IMR-90 (cell line): ENCODE results near the gene HTRA2. TPM values are rescaled to one million over a fixed set of nuclear protein-coding genes. Genes with fewer than 3 reads are reported as not detected.

ENCODE experiments used
- ATAC-seq: fragments of 200-7000 bp; cut with Tn5 transposase; 2 replicates; pipeline ENCODE4 v1.9.1; 2020; ENCODE audit warnings: low read depth, mild to moderate bottlenecking, moderate library complexity
- BruUV-seq: library from RNA; stranded (reverse); fragments of 400-500 nt; replicated peaks from 2 replicates; lab custom pipeline; 2021; lab: Mats Ljungman, UMichigan
- CTCF ChIA-PET: fragments of 300-600 bp; formaldehyde crosslinking; extraction: SDS; loops from one replicate; lab custom pipeline; 2021; ENCODE audit warnings: antibody characterized with exemption; lab: Yijun Ruan, JAX
- POLR2A ChIA-PET: fragments of 300-600 bp; sonication (Branson Sonifier 250); formaldehyde crosslinking; loops from one replicate; lab custom pipeline; 2022; ENCODE audit warnings: antibody characterized with exemption; ENCODE audit not compliant: unreplicated experiment; lab: Charles Lee
- DNase-seq: peaks from one replicate; pipeline ENCODE4 v3.0.0; 2013
- H2AFZ ChIP-seq: replicated peaks from 2 replicates; pipeline ENCODE3; 2013; ENCODE audit warnings: low read length, mild to moderate bottlenecking; ENCODE audit not compliant: poor library complexity
- H2AK5ac ChIP-seq: 2 replicates; pipeline ENCODE4 v1.6.1; 2013; ENCODE audit warnings: low read depth, low read length, inconsistent platforms
- H2AK9ac ChIP-seq: replicated peaks from 2 replicates; pipeline ENCODE3; 2013; ENCODE audit warnings: mild to moderate bottlenecking, low read depth, low read length, moderate library complexity; ENCODE audit not compliant: poor library complexity
- H2BK120ac ChIP-seq: 2 replicates; pipeline ENCODE4 v1.6.1; 2013; ENCODE audit warnings: low read depth, low read length, inconsistent platforms
- H2BK15ac ChIP-seq: 3 replicates; pipeline ENCODE4 v1.6.1; 2013; ENCODE audit warnings: low read depth, low read length, inconsistent platforms
- H2BK20ac ChIP-seq: 2 replicates; pipeline ENCODE4 v1.6.1; 2013; ENCODE audit warnings: low read depth, mild to moderate bottlenecking, inconsistent platforms, low read length, moderate library complexity
- H2BK5ac ChIP-seq: 2 replicates; pipeline ENCODE4 v1.6.1; 2013; ENCODE audit warnings: mild to moderate bottlenecking, low read depth, low read length, inconsistent platforms; ENCODE audit not compliant: poor library complexity, severe bottlenecking
- H3K14ac ChIP-seq: replicated peaks from 2 replicates; pipeline ENCODE4 v1.6.1; 2013; ENCODE audit warnings: low read depth, low read length, inconsistent platforms
- H3K18ac ChIP-seq: 2 replicates; pipeline ENCODE4 v1.6.1; 2013; ENCODE audit warnings: low read depth, low read length, control low read depth
- H3K23ac ChIP-seq: 2 replicates; pipeline ENCODE4 v1.6.1; 2013; ENCODE audit warnings: low read depth, low read length, inconsistent platforms
- H3K27ac ChIP-seq: 2 replicates; pipeline ENCODE4 v1.5.1; 2013; ENCODE audit warnings: mild to moderate bottlenecking, control low read depth, low read length; ENCODE audit not compliant: insufficient read depth
- H3K27me3 ChIP-seq: 2 replicates; pipeline ENCODE4 v1.6.1; 2013; ENCODE audit warnings: low read length; ENCODE audit not compliant: control insufficient read depth, insufficient read depth
- H3K36me3 ChIP-seq: 2 replicates; pipeline ENCODE4 v1.6.1; 2013; ENCODE audit warnings: low read length, mixed read lengths; ENCODE audit not compliant: control insufficient read depth, insufficient read depth
- H3K4ac ChIP-seq: 2 replicates; pipeline ENCODE4 v1.6.1; 2013; ENCODE audit warnings: low read depth, low read length, inconsistent platforms
- H3K4me1 ChIP-seq: 2 replicates; pipeline ENCODE4 v1.6.1; 2013; ENCODE audit warnings: low read length, mixed read lengths; ENCODE audit not compliant: control insufficient read depth, insufficient read depth
- H3K4me2 ChIP-seq: 2 replicates; pipeline ENCODE4 v1.6.1; 2013; ENCODE audit warnings: low read depth, mild to moderate bottlenecking, control low read depth, low read length, moderate library complexity
- H3K4me3 ChIP-seq: 2 replicates; pipeline ENCODE4 v1.5.1; 2013; ENCODE audit warnings: low read depth, mild to moderate bottlenecking, control low read depth, low read length, moderate library complexity; ENCODE audit not compliant: insufficient read depth
- H3K56ac ChIP-seq: 2 replicates; pipeline ENCODE4 v1.6.1; 2013; ENCODE audit warnings: low read length, inconsistent platforms; ENCODE audit not compliant: insufficient read depth; ENCODE audit errors: extremely low read depth
- H3K79me1 ChIP-seq, 2 experiments: 2 replicates each; pipeline ENCODE4 v1.6.1; 2013; ENCODE audit warnings: low read length in 2 of 2, inconsistent platforms in 1 of 2, low read depth in 1 of 2
- H3K9ac ChIP-seq: 2 replicates; pipeline ENCODE4 v1.6.1; 2013; ENCODE audit warnings: low read depth, low read length, control low read depth
- H3K9me1 ChIP-seq: 2 replicates; pipeline ENCODE4 v1.6.1; 2013; ENCODE audit warnings: low read length, inconsistent platforms; ENCODE audit not compliant: insufficient read depth
- H3K9me3 ChIP-seq: 2 replicates; pipeline ENCODE4 v1.6.1; 2013; ENCODE audit warnings: low read length; ENCODE audit not compliant: control insufficient read depth, insufficient read depth
- H4K20me1 ChIP-seq: 2 replicates; pipeline ENCODE4 v1.6.1; 2013; ENCODE audit warnings: low read length, inconsistent platforms; ENCODE audit not compliant: insufficient read depth
- H4K5ac ChIP-seq: 2 replicates; pipeline ENCODE4 v1.6.1; 2013; ENCODE audit warnings: mild to moderate bottlenecking, low read depth, low read length, control low read depth
- H4K8ac ChIP-seq, 2 experiments: 2 replicates each; pipeline ENCODE4 v1.6.1; 2013; ENCODE audit warnings: low read depth in 2 of 2, low read length in 2 of 2, control low read depth in 1 of 2, inconsistent platforms in 1 of 2
- H4K91ac ChIP-seq: 2 replicates; pipeline ENCODE4 v1.6.1; 2013; ENCODE audit warnings: low read depth, low read length, inconsistent platforms; ENCODE audit not compliant: insufficient read depth
- BHLHE40 ChIP-seq: fragments of 150-350 bp; IDR thresholded peaks from 2 replicates; pipeline ENCODE4 v1.6.1; 2016; ENCODE audit warnings: mild to moderate bottlenecking, low read depth, low read length
- FOS ChIP-seq: fragments of 150-350 bp; IDR thresholded peaks from 2 replicates; pipeline ENCODE4 v1.6.1; 2016; ENCODE audit warnings: low read depth, low read length
- MAZ ChIP-seq: IDR thresholded peaks from 2 replicates; pipeline ENCODE4 v1.6.1; 2012; ENCODE audit warnings: low read depth, mild to moderate bottlenecking, low read length, improper control_type of control experiment, moderate library complexity, borderline replicate concordance
- MXI1 ChIP-seq: IDR thresholded peaks from 2 replicates; pipeline ENCODE4 v1.6.1; 2012; ENCODE audit warnings: low read depth, mild to moderate bottlenecking, low read length, moderate library complexity, borderline replicate concordance
- whole genome bisulfite sequencing, 2 experiments: methylation state at CpG; one replicate each; pipeline versions ENCODE4 v1.1.5 to v1.1.7; 2013; ENCODE audit warnings: missing lambda C conversion rate in 2 of 2; ENCODE audit not compliant: insufficient read length in 1 of 2; ENCODE audit errors: extremely low coverage in 2 of 2; 5-methylcytosine and 5-hydroxymethylcytosine counted together
- dilution Hi-C: fragments of 300-500 bp; cut with HindIII; formaldehyde crosslinking; loops from one replicate; pipeline ENCODE4 v1.14.3; 2018; ENCODE audit warnings: low sequenced_read_pairs; ENCODE audit not compliant: unreplicated experiment
- in situ Hi-C: fragments of 300-500 bp; cut with MboI; formaldehyde crosslinking; loops from 3 replicates; pipeline ENCODE4 v1.14.3; 2019; ENCODE audit warnings: low sequenced_read_pairs, inconsistent platforms, mixed read lengths
- intact Hi-C: fragments of 100-400 bp; cut with micrococcal nuclease; formaldehyde crosslinking; loops from 2 replicates; pipeline ENCODE4 v1.10.0; 2022
- polyA plus RNA-seq, 3 experiments: library from polyadenylated mRNA; depleted of rRNA; stranded (reverse); fragments of >200 nt; gene quantifications; 2 replicates each; pipeline ENCODE4 v1.2.3, GENCODE V29; 2012; ENCODE audit warnings: low replicate concordance in 1 of 3
- total RNA-seq: library from RNA; depleted of rRNA; stranded (reverse); fragments of >200 nt; gene quantifications from 2 replicates; pipeline ENCODE4 v1.2.3, GENCODE V29; 2012

Gene HTRA2
- total and polyA plus RNA-seq, 2 of the 4 experiments (the other 2 are of a cell fraction): 23.6 to 28.1 TPM

- Histone ChIP-seq H3K27me3 (no peaks in the 10 kb centered on the region), H4K20me1 (peaks cover 3% of the 10 kb centered on the region; the same call in 1 of the 2 replicates), H2AK5ac (peak overlapping the region; percentile 66), H3K14ac (peak overlapping the region; percentile 69), H3K4ac (peak overlapping the region; percentile 79), H2AFZ (peak overlapping the region; percentile 100), H3K4me2 (peak overlapping the region; percentile 97), H2BK120ac (peak overlapping the region; percentile 28; the same call in 1 of the 2 replicates), H3K27ac (peak overlapping the region; percentile 87), H2BK20ac (no peak overlapping the region), H4K8ac (peak overlapping the region; percentile 79 to 88; a peak in 3 of 4 replicates), H3K18ac (peak overlapping the region; percentile 9; the same call in 1 of the 2 replicates), H3K36me3 (peaks cover 13% of the 10 kb centered on the region), H2BK5ac (peak overlapping the region; percentile 83), H4K5ac (peak overlapping the region; percentile 17), H3K9ac (peak overlapping the region; percentile 76), H2AK9ac (peak overlapping the region; percentile 99), H3K4me3 (peak overlapping the region; percentile 80), H4K91ac (peak overlapping the region; percentile 79), H3K9me1 (peaks cover 11% of the 10 kb centered on the region; the same call in 1 of the 2 replicates), H3K23ac (peak overlapping the region; percentile 65), H2BK15ac (no peak overlapping the region; the same call in 2 of the 3 replicates), H3K56ac (peak overlapping the region; percentile 48; the same call in 1 of the 2 replicates), H3K9me3 (no peaks in the 10 kb centered on the region), H3K4me1 (peaks cover 11% of the 10 kb centered on the region), H3K79me1 (peaks cover 23 to 69% of the 10 kb centered on the region in 2 experiments)
- BruUV-seq: no TSS peak
- TF ChIP-seq BHLHE40 (no peak), FOS (no peak), MXI1 (peak; percentile 59; the same call in 1 of the 2 replicates), MAZ (0 out of 2 replicates have a peak, but pooled peaks have one; percentile 22)
- ATAC-seq (peak; percentile 46), DNase-seq (no peak)
- in situ Hi-C loops (loop anchor here (5.0 to 25.0 kb wide), 2 partner anchors 95 to 380 kb away; no protein-coding TSS in a partner anchor), dilution Hi-C loops (no loop called here), intact Hi-C loops (no loop called here)
- WGBS, 2 experiments: 0% methylated on average over 26 of the region's 80 CpGs; no CpG with 5 or more reads in 1 of the 2 experiments
- ChIA-PET CTCF (interaction anchor here (0.6 to 3.4 kb wide), 5 partner anchors 14 to 106 kb away, joined by 3 to 17 read pairs (median 4); no protein-coding TSS in a partner anchor), POLR2A (interaction anchor here (0.6 to 1.4 kb wide), 4 partner anchors 10 to 28 kb away, joined by 3 to 7 read pairs (median 5); partner anchors contain the start of genes MRPL53 and WBP1)
These were observed 47.6 kb upstream of the HTRA2 start for GRCh38 chr2:74481961-74482800.
